H1 (cell line): ENCODE data around the gene ANKRD11. TPM values are rescaled to one million over a fixed set of nuclear protein-coding genes. Genes with fewer than 3 reads are reported as not detected.

Experiments
- CTCF ChIA-PET: fragments of 300-600 bp; sonication (Branson Sonifier 250); formaldehyde crosslinking; loops from one replicate; lab custom pipeline; 2021; ENCODE audit not compliant: partially characterized antibody; lab: Charles Lee
- POLR2A ChIA-PET: fragments of 300-600 bp; sonication (Branson Sonifier 250); formaldehyde crosslinking; loops from one replicate; lab custom pipeline; 2021; ENCODE audit warnings: inconsistent platforms; ENCODE audit not compliant: partially characterized antibody; lab: Charles Lee
- DNase-seq, 2 experiments: peaks; one replicate each; pipeline versions ENCODE4 v3.0.0 to v3.0.0-alpha.2; 2010 to 2022; ENCODE audit warnings: low spot score in 2 of 2, low read depth in 1 of 2, mixed read lengths in 1 of 2
- FAIRE-seq: peaks from 2 replicates; lab custom pipeline; 2011; peaks lifted over from hg19 to GRCh38; lab: Jason Lieb, UNC
- H2AFZ ChIP-seq: 2 replicates; pipeline ENCODE4 v1.8.1; 2012; ENCODE audit warnings: low read length, inconsistent platforms
- H2AK5ac ChIP-seq: 2 replicates; pipeline ENCODE4 v1.6.1; 2013; ENCODE audit warnings: low read depth, low read length
- H2BK120ac ChIP-seq: replicated peaks from 2 replicates; pipeline ENCODE3; 2013; ENCODE audit warnings: low read depth, low read length, inconsistent platforms
- H2BK12ac ChIP-seq: 2 replicates; pipeline ENCODE4 v1.6.1; 2013; ENCODE audit warnings: low read depth, low read length
- H2BK15ac ChIP-seq: 2 replicates; pipeline ENCODE4 v1.6.1; 2013; ENCODE audit warnings: low read length
- H2BK20ac ChIP-seq: 2 replicates; pipeline ENCODE4 v1.6.1; 2013; ENCODE audit warnings: low read length
- H2BK5ac ChIP-seq: 2 replicates; pipeline ENCODE4 v1.6.1; 2013; ENCODE audit warnings: low read depth, low read length
- H3K14ac ChIP-seq: 2 replicates; pipeline ENCODE4 v1.6.1; 2013; ENCODE audit warnings: inconsistent platforms; ENCODE audit not compliant: insufficient read length
- H3K18ac ChIP-seq: 2 replicates; pipeline ENCODE4 v1.6.1; 2013; ENCODE audit warnings: low read length; ENCODE audit errors: extremely low read depth
- H3K23ac ChIP-seq: 2 replicates; pipeline ENCODE4 v1.6.1; 2013; ENCODE audit warnings: inconsistent platforms; ENCODE audit not compliant: insufficient read length
- H3K23me2 ChIP-seq: 2 replicates; pipeline ENCODE4 v1.6.1; 2013; ENCODE audit warnings: low read depth, low read length
- H3K27ac ChIP-seq: 2 replicates; pipeline ENCODE4 v1.6.1; 2011; ENCODE audit warnings: low read depth, low read length, inconsistent platforms
- H3K27me3 ChIP-seq, 4 experiments: replicated peaks in 1 of 4; 1 replicate in 1 of 4; 2 replicates in 3 of 4; pipeline versions ENCODE4 v1.6.1 to v1.8.1; 2011 to 2013; ENCODE audit warnings: low read length in 3 of 4, mild to moderate bottlenecking in 3 of 4, inconsistent platforms in 2 of 4, mixed read lengths in 2 of 4, moderate library complexity in 1 of 4; ENCODE audit not compliant: control insufficient read depth in 3 of 4, insufficient read depth in 3 of 4; ENCODE audit errors: extremely low read depth in 1 of 4
- H3K36me3 ChIP-seq, 4 experiments: 2 replicates each; pipeline versions ENCODE4 v1.6.1 to v1.8.1; 2011 to 2013; ENCODE audit warnings: mild to moderate bottlenecking in 4 of 4, low read length in 3 of 4, moderate library complexity in 2 of 4, control low read depth in 1 of 4, inconsistent platforms in 1 of 4; ENCODE audit not compliant: insufficient read depth in 4 of 4, control insufficient read depth in 2 of 4
- H3K4ac ChIP-seq: replicated peaks from 2 replicates; pipeline ENCODE3; 2013; ENCODE audit warnings: low read length, low read depth, mixed read lengths, inconsistent platforms; ENCODE audit not compliant: insufficient read length
- H3K4me1 ChIP-seq, 4 experiments: replicated peaks in 1 of 4; 1 replicate in 1 of 4; 2 replicates in 3 of 4; pipeline versions ENCODE4 v1.6.1 to v1.8.1; 2011 to 2013; ENCODE audit warnings: low read length in 3 of 4, inconsistent platforms in 2 of 4, mixed read lengths in 1 of 4; ENCODE audit not compliant: insufficient read depth in 4 of 4, control insufficient read depth in 3 of 4
- H3K4me2 ChIP-seq, 2 experiments: 2 replicates each; pipeline versions ENCODE4 v1.6.1 to v1.8.1; 2011 to 2013; ENCODE audit warnings: low read depth in 2 of 2, low read length in 2 of 2, control low read depth in 1 of 2, inconsistent platforms in 1 of 2, mild to moderate bottlenecking in 1 of 2; ENCODE audit not compliant: insufficient read depth in 1 of 2
- H3K4me3 ChIP-seq, 4 experiments: fragments of 200-600, 300-600 bp in 1 of 4; sonication (generic), shearing (Covaris generic), sonication (Bioruptor Twin) in 1 of 4; 2 replicates each; pipeline versions ENCODE4 v1.5.1 to v1.8.1; 2011 to 2016; ENCODE audit warnings: low read length in 4 of 4, low read depth in 3 of 4, control low read depth in 2 of 4, inconsistent platforms in 2 of 4, mild to moderate bottlenecking in 2 of 4, mixed read lengths in 1 of 4, moderate library complexity in 1 of 4; ENCODE audit not compliant: insufficient read depth in 2 of 4; ENCODE audit errors: extremely low read depth in 1 of 4
- H3K56ac ChIP-seq: replicated peaks from 2 replicates; pipeline ENCODE3; 2013; ENCODE audit warnings: low read depth, mild to moderate bottlenecking, mixed read lengths, low read length, inconsistent platforms; ENCODE audit not compliant: insufficient read length
- H3K79me1 ChIP-seq: 2 replicates; pipeline ENCODE4 v1.6.1; 2013; ENCODE audit warnings: low read depth, low read length, control low read depth
- H3K79me2 ChIP-seq, 2 experiments: 2 replicates each; pipeline versions ENCODE4 v1.6.1 to v1.8.1; 2012 to 2013; ENCODE audit warnings: low read length in 2 of 2, mild to moderate bottlenecking in 2 of 2, inconsistent platforms in 1 of 2; ENCODE audit not compliant: insufficient read depth in 2 of 2, control insufficient read depth in 1 of 2
- H3K9ac ChIP-seq, 4 experiments: replicated peaks in 1 of 4; 1 replicate in 1 of 4; 2 replicates in 3 of 4; pipeline versions ENCODE4 v1.6.1 to v1.8.1; 2011 to 2013; ENCODE audit warnings: low read depth in 3 of 4, low read length in 3 of 4, control low read depth in 2 of 4, mild to moderate bottlenecking in 2 of 4, moderate library complexity in 2 of 4, inconsistent platforms in 1 of 4; ENCODE audit errors: extremely low read depth in 1 of 4
- H3K9me3 ChIP-seq, 2 experiments: 2 replicates each; pipeline versions ENCODE4 v1.6.1 to v1.8.1; 2012 to 2013; ENCODE audit warnings: mild to moderate bottlenecking in 2 of 2, moderate library complexity in 2 of 2, control low read depth in 1 of 2, inconsistent platforms in 1 of 2, low read depth in 1 of 2, low read length in 1 of 2, mixed read lengths in 1 of 2; ENCODE audit not compliant: insufficient read depth in 2 of 2
- H4K20me1 ChIP-seq, 2 experiments: replicated peaks in 1 of 2; 2 replicates each; pipeline versions ENCODE3 to v1.8.1; 2011 to 2013; ENCODE audit warnings: inconsistent platforms in 2 of 2, low read length in 2 of 2, mild to moderate bottlenecking in 1 of 2; ENCODE audit not compliant: insufficient read depth in 2 of 2, control insufficient read depth in 1 of 2
- H4K5ac ChIP-seq: 2 replicates; pipeline ENCODE4 v1.6.1; 2013; ENCODE audit warnings: low read length, low read depth, mixed read lengths, inconsistent platforms; ENCODE audit not compliant: insufficient read length
- H4K8ac ChIP-seq: 2 replicates; pipeline ENCODE4 v1.8.0; 2013; ENCODE audit warnings: mild to moderate bottlenecking, moderate library complexity, low read length, inconsistent platforms; ENCODE audit not compliant: insufficient read depth; ENCODE audit errors: extremely low read depth
- H4K91ac ChIP-seq: replicated peaks from 2 replicates; pipeline ENCODE3; 2013; ENCODE audit warnings: low read length, mixed read lengths, inconsistent platforms; ENCODE audit not compliant: insufficient read length
- CHD2 ChIP-seq: IDR thresholded peaks from 2 replicates; pipeline ENCODE4 v1.6.1; 2012; ENCODE audit warnings: low read length, improper control_type of control experiment
- CREB1 ChIP-seq: IDR thresholded peaks from 2 replicates; pipeline ENCODE4 v1.6.1; 2012; ENCODE audit warnings: inconsistent platforms
- E2F6 ChIP-seq: IDR thresholded peaks from 2 replicates; pipeline ENCODE4 v1.6.1; 2012; ENCODE audit warnings: inconsistent platforms
- EGR1 ChIP-seq: IDR thresholded peaks from 2 replicates; pipeline ENCODE4 v1.6.1; 2011; ENCODE audit warnings: low read depth, low read length, borderline replicate concordance
- FOSL1 ChIP-seq: IDR thresholded peaks from 2 replicates; pipeline ENCODE4 v1.6.1; 2011; ENCODE audit warnings: mild to moderate bottlenecking, low read depth, low read length, moderate library complexity; ENCODE audit not compliant: insufficient read depth
- GTF2F1 ChIP-seq: IDR thresholded peaks from 2 replicates; pipeline ENCODE4 v1.6.1; 2012; ENCODE audit warnings: low read depth, low read length, improper control_type of control experiment, borderline replicate concordance
- JUN ChIP-seq: IDR thresholded peaks from 2 replicates; pipeline ENCODE4 v1.6.1; 2011; ENCODE audit warnings: low read depth, mild to moderate bottlenecking, improper control_type of control experiment, low read length
- RXRA ChIP-seq: IDR thresholded peaks from 2 replicates; pipeline ENCODE4 v1.6.1; 2011; ENCODE audit warnings: low read depth, mild to moderate bottlenecking, low read length, moderate library complexity; ENCODE audit not compliant: insufficient read depth
- SP2 ChIP-seq: IDR thresholded peaks from 2 replicates; pipeline ENCODE4 v1.6.1; 2012; ENCODE audit warnings: mild to moderate bottlenecking, low read length, inconsistent platforms
- SUZ12 ChIP-seq: fragments of 200-600 bp; sonication (generic); IDR thresholded peaks from 2 replicates; pipeline ENCODE4 v1.6.1; 2012; ENCODE audit warnings: mild to moderate bottlenecking, inconsistent platforms, low read length, moderate library complexity, mixed read lengths
- TAF7 ChIP-seq: optimal IDR thresholded peaks from 2 replicates; pipeline ENCODE3; 2011; ENCODE audit warnings: low read depth, mild to moderate bottlenecking, inconsistent platforms, low read length, moderate library complexity, borderline replicate concordance
- WGBS, 2 experiments: shearing (Covaris generic) in 1 of 2; methylation state at CpG; one replicate each; pipeline versions ENCODE4 v1.1.6 to v1.1.7; 2013 to 2015; ENCODE audit warnings: low lambda C conversion rate in 2 of 2, mixed read lengths in 2 of 2, inconsistent platforms in 1 of 2, low coverage in 1 of 2, missing lambda C conversion rate in 1 of 2; ENCODE audit not compliant: insufficient replicate concordance in 2 of 2, insufficient coverage in 1 of 2, insufficient read length in 1 of 2; ENCODE audit errors: extremely low coverage in 1 of 2, missing lambda C conversion rate in 1 of 2; 5-methylcytosine and 5-hydroxymethylcytosine counted together
- polyA plus RNA-seq, 7 experiments: library from polyadenylated mRNA; depleted of rRNA in 3 of 7; stranded (reverse) in 5 of 7; unstranded in 2 of 7; fragments of >200 nt in 5 of 7; fragments of 200-250 nt in 2 of 7; gene quantifications; 1 replicate in 5 of 7; 2 replicates in 1 of 7; 4 replicates in 1 of 7; pipeline versions ENCODE4 v1.2.1 to v1.2.3, GENCODE V29; 2011 to 2013; ENCODE audit warnings: missing spikeins in 2 of 7, mixed read lengths in 2 of 7
- total RNA-seq: library from RNA; stranded (reverse); fragmentation: NEBNext Ultra II Directional; extraction: Animal tissue kit (Norgen Biotek cat#: 25700); gene quantifications from 2 replicates; pipeline ENCODE4 v1.2.1, GENCODE V29; 2021
- TF ChIP-seq, protein P1 (sequence below): IDR thresholded peaks from 2 replicates; pipeline ENCODE4 v1.6.1; 2011; ENCODE audit warnings: low read depth, mild to moderate bottlenecking, low read length; ENCODE audit not compliant: insufficient read depth

The ANKRD11 gene
- total and polyA plus RNA-seq, 2 of the 8 experiments (the other 6 are each of a cell fraction or from before 2014, with no cell fraction given) = 46.5 to 142 TPM

DNA sequence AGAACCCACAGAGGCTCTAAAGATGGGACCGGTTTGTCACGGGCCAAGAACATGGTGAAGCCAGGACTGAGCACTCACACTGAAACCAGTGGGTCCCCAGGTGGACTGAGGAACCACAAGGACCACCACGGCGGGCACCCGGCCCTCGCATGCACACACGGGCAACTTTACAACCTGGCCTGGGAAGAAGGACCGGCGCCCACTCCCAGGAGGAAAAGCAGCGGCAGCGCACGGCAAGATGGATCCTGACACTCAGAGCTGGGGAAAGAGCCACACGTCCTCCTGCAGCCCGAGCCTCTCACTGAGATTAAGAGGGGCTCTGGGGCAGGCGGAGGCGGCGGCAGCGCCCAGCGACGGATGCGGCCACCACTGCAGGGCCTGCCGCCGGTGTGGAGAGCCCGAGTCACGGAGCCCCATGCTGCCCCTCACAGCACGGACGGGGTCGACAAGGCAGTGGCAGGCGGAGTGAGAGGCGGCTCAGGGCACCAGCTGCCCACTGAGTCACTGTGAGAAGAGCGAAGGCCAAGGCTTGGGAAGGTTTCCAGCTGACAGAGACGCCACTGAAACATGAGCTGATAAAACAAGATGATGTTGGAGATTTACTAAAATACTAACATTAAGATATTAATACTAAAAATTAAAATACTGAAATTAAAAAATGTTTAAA, 118.3 kb downstream of the ANKRD11 start:
- Histone ChIP-seq H2BK5ac (no peak overlapping the region), H3K4me1 (peaks cover 3 to 17% (median 7%) of the 10 kb centered on the region in 4 experiments; a peak in 5 of 7 replicates), H2BK20ac (no peak overlapping the region), H3K27ac (no peak overlapping the region), H3K9ac (no peak overlapping the region), H3K4me2 (no peak overlapping the region), H2BK15ac (no peak overlapping the region), H3K36me3 (no peaks in the 10 kb centered on the region; a peak in 1 of 8 replicates), H3K79me2 (peaks cover 47 to 100% of the 10 kb centered on the region in 2 experiments), H4K8ac (peak overlapping the region; percentile 11; the same call in 1 of the 2 replicates), H2AFZ (no peak overlapping the region), H2AK5ac (no peak overlapping the region), H3K79me1 (peaks cover 43% of the 10 kb centered on the region), H4K5ac (no peak overlapping the region), H3K18ac (no peak overlapping the region), H4K20me1 (peaks cover 60 to 64% of the 10 kb centered on the region in 2 experiments), H3K27me3 (no peaks in the 10 kb centered on the region), H2BK12ac (no peak overlapping the region), H3K14ac (no peak overlapping the region), H3K56ac (no peak overlapping the region), H2BK120ac (no peak overlapping the region), H3K4ac (no peak overlapping the region), H3K23ac (no peak overlapping the region), H4K91ac (no peak overlapping the region), H3K4me3 (no peak overlapping the region), H3K23me2 (no peaks in the 10 kb centered on the region), H3K9me3 (no peaks in the 10 kb centered on the region)
- FAIRE-seq (no peak), DNase-seq (no peak)
- 90% methylated on average over 30 of the region's 32 CpGs; no CpG with 5 or more reads in 1 of the 2 experiments for WGBS, 2 experiments
- ChIA-PET CTCF (interaction anchor here (0.8 to 2.3 kb wide), 7 partner anchors 9 to 63 kb away, joined by 3 to 10 read pairs (median 4); no protein-coding TSS in a partner anchor), POLR2A (interaction anchor here (0.9 to 1.8 kb wide), 4 partner anchors 8 to 46 kb away, joined by 3 to 7 read pairs (median 4); no protein-coding TSS in a partner anchor)
- TF ChIP-seq, protein P1, sequence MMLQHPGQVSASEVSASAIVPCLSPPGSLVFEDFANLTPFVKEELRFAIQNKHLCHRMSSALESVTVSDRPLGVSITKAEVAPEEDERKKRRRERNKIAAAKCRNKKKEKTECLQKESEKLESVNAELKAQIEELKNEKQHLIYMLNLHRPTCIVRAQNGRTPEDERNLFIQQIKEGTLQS = no peak
- TF ChIP-seq TAF7 (no peak), GTF2F1 (no peak), FOSL1 (no peak), SUZ12 (no peak), SP2 (no peak), CREB1 (no peak), EGR1 (no peak), RXRA (no peak), CHD2 (no peak), E2F6 (no peak), JUN (no peak)
